ENCODE data around the gene SLC19A1.

Gene SLC19A1

DNA sequence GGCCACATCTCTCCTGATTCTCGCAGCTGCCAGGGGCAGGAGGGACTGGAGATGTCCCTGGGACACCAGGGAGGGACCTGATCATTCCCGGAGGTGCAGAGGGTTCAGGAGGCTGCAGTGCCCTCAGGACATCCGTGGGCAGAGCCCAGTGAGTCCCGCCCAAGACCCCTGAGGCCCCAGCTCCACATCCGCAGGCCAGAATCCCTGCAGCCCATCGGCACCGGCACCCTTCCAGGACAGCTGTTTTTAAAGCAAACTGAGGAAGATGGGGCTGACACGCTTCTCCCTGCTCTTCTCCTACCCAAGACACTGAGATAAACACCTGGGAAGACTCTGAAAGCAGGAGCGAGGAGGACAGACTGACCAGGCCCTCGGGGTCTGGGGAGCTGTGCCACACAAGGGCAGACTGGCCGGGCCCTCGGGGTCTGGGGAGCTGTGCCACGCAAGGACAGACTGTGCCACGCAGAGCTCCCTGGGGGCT lies 25.5 kb downstream of the SLC19A1 start:
- DNase-seq = no peak

DNA sequence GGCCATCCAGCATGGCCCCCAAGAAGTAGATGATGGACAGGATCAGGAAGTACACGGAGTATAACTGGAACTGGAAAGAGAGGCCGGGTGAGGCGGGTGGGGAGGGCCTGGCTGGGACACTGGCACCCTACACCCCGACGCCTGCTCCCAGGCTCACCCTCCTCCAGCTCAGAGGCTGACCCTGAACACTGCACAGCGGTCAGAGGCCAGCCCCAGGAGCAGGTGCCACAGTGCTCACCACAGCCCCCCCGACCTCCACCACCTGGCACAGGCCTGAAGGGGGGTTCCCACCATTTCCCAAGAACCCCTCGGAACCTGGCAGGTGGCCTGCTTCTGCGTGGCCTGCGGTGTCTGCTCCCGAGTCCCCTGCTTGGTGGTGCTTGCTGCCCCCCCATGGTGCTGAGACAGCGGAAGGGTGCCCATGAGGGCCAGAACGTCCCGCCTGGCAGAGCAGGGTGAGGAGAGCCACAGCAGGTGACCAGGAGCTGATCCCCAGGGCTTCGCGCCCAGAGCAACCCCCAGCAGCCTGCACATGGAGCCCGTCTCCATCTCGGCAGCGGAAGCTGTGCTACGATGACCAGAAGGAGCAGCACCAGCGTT lies 26.1 kb downstream of the SLC19A1 start:
- no peak for DNase-seq

DNA sequence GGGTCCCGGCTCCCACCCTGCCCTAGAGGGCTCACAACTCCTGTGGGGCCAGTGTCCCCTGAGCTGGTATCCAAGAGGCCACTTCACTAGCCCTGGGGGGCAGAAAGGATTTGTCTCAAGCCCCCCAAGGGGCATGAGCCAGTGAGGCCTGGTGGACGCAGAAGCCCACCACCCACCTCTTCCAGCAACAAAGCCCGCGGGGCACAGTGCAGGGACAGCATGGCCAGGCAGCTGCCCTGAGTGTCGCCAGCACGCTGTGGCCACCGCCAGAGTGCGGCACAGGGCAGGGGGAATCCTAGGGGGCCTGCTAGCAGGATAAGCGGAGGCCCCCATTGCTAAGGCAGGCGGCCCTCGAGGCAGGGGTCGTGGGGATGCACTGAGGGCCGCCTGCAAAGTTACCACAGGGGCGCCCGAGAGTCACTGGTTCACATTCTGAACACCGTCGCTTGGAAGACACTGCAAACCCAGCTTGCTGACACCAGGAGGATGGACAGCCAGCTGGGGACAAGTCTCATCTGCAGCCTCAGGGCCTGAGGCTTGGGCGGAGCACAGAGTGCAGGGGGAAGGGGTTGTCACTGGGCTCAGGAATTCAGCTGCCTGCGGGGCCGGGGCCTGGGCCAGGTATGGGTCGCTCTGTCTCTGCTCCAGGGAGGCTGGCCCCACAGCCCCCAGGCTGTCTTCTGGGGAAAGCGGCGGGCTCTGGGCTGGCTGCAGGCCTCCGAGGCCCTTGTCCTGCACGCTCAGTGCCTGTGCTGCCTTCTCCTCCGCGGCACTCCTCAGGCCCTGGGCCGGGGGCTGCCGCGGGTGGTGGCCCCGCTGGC lies 26.8 kb downstream of the SLC19A1 start:
- DNase-seq = no peak

DNA sequence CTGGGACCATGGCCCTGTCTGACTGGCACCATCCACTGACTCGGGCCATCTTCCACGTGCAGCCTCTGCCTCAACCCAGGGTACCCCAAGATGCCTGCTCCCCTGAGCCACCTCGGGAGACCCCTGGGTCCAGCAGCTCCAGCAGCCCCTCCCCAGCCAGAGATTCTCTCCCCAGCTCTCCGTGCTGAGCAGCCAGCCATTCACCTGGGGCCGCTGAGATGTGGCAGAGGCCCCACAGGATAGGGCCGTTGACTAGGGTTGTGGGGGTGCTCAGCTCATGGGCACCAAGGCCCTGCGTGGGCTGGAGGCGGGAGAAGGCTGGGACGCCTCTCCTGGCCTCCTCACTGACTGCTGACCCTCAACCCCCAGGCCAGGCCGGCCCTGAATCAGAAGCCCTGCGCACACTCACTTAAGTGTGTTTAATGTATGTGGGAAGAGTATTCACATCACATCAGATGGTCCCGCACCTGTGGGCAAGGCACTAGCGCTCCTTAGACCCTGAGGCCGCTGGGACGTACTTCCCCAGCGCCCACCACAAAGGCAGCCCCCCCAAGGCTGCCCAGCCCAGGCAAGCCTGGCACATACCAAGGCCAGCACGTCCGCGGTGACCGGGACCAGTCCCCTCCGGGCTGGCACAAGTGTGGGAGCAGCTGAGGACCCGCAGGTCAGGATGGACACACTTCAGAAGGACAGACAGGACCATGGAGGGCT lies 27.8 kb downstream of the SLC19A1 start:
- DNase-seq = no peak

DNA sequence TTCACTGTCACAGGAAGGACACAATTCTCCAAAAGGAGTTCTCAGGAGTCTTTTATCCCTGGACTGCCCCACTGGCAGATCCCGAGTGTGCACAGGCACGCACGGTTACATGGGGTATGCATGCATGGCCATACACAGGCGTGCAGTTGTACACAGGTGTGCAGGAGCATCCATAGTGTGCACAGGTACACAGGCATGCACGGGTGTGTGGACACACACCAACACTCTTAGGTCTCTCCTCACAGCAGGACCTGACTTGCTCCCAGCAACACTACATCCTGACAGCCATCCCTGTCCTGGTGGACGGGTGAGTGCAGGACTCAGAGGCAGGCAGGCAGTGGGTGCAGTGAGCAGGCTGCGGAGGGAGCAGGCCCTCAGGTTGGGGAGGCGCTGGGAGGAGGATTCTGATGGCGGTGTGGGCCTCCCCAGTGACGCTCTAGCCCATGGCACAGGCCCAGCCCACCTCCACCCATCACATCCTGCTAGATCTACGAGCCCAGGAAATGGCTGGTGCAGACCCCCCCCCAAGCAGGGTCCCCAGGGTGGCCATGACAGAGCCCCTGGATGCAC lies 28.4 kb downstream of the SLC19A1 start:
- DNase-seq = no peak

DNA sequence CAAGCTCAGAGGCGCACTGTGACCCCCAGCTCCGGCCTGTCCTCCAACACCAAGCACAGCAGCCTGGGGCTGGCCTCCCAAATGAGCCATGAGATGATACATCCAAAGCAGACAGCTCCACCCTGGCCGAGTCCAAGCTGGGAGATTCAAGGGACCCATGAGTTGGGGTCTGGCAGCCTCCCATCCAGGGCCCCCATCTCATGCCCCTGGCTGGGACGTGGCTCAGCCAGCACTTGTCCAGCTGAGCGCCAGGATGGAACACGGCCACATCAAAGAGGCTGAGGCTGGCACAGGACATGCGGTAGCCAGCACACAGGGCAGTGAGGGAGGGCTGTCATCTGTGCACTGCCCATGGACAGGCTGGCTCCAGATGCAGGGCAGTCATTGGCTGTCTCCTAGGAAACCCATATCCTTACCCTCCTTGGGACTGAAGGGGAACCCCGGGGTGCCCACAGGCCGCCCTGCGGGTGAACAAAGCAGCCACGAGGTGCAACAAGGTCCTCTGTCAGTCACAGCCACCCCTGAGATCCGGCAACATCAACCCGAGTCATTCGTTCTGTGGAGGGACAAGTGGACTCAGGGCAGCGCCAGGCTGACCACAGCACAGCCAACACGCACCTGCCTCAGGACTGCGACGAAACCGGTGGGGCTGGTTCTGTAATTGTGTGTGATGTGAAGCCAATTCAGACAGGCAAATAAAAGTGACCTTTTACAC lies 29.1 kb downstream of the SLC19A1 start:
- no peak for DNase-seq

DNA sequence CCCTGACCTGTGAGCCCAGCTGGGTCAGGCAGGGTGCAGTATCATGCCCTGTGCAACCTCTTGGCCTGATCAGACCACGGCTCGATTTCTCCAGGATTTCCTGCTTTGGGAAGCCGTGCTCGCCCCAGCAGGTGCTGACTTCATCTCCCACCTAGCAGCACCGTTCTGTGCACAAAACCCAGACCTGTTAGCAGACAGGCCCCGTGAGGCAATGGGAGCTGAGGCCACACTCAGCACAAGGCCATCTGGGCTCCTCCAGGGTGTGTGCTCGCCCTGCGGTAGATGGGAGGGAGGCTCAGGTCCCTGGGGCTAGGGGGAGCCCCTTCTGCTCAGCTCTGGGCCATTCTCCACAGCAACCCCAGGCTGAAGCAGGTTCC lies 29.6 kb downstream of the SLC19A1 start:
- DNase-seq = no peak

DNA sequence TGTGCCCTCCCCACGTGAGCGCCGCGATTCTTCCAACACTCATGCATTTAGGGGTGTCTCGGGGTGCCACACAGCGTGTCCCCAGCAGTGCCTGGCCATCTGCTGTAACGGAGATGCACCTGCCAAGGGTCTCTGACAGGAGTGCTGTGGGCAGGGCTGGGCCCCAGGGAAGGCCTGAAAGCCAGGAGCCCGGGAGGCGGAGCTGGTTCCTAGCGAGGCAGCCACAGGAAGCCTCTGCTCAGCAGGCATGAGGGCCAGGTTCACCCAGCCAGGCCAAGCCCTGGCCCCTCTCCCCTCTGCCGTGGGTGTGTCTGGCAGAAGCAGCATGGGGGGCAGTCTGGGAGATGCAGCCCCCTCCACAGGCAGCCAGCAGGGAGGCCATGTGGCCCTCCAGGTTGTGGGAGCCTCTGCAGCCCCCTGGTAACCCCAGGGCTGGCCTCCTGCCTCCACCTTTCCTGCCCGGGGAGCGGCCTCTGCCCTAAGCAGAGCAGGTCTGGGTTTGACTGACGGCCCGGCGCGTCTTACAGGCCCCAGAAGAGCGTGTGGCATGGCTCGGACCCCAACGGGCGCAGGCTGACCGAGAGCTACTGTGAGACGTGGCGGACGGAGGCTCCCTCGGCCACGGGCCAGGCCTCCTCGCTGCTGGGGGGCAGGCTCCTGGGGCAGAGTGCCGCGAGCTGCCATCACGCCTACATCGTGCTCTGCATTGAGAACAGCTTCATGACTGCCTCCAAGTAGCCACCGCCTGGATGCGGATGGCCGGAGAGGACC lies 30.4 kb downstream of the SLC19A1 start:
- DNase-seq = no peak

DNA sequence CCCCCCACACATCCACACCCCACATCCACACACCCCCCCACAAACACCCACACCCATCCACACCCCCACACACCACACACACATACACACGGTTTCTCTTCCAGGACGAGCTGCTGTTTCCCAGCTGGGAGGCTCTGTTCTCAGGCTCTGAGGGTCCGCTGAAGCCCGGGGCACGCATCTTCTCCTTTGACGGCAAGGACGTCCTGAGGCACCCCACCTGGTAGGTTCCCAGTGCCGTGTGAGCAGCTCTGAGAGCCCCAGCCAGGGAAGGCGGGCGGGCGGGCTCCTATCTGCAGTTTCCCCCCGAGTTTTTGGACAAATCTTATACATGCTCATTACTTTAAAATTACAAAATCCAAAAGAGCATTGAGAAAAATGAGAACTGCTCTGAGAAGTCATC lies 31.2 kb downstream of the SLC19A1 start:
- DNase-seq = no peak

DNA sequence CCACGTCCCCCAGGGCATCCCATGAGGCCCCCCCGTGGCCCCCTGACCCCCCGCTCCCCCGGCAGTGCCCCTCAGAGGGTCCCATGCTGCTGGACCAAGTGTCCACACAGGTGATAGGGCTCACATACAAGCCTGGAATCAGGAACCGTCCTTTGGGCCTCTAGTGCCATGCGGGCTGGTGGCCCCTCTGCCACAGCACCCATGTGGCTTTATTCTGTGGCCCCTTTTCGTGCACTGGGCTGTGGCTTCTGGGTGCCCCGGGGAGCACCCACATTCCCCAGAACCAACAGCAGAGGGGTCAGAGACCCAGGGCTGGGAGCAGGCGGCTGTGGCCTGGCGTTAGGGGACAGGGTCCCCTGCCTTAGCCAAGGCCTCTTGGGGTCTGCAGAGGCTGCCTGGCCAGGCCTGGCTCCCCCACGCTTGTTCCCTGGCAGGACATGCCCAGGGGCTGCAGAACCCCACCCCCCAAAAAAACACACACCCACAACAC lies 31.7 kb downstream of the SLC19A1 start:
- no peak for DNase-seq

DNA sequence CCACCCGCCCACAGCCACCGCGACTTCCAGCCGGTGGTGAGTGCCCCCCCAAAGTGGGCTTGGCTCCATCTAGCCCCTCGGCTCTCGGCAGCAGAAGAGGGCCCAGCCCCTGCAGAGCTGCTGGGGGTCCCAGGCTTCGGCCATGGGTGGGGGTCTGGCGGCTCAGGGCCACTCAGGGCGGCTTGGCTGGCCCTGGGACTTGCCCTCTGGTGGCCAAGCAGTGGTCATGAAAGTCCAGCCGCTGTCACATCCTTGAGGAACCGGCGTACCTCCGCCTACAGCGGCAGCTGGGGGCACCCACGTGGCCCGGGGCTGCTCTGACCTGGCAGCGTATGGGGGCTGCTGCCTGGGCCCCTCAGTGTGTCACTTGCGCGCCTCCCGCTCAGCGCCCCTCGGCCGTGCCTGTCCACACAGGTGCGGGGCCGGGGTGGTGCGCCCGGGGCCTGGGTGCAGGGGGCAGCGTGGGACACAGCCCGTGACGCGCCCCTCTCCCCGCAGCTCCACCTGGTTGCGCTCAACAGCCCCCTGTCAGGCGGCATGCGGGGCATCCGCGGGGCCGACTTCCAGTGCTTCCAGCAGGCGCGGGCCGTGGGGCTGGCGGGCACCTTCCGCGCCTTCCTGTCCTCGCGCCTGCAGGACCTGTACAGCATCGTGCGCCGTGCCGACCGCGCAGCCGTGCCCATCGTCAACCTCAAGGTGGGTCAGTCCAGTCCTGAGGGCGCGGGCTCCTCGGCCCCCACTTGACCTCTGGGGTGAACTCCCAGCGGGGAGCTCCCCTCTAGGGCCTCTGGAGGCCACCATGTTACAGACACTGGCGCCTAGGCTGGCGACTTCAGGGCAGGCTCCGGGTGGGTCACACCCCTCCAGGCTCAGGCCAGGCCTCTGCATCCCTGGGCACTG lies 32.4 kb downstream of the SLC19A1 start:
- DNase-seq = no peak

DNA sequence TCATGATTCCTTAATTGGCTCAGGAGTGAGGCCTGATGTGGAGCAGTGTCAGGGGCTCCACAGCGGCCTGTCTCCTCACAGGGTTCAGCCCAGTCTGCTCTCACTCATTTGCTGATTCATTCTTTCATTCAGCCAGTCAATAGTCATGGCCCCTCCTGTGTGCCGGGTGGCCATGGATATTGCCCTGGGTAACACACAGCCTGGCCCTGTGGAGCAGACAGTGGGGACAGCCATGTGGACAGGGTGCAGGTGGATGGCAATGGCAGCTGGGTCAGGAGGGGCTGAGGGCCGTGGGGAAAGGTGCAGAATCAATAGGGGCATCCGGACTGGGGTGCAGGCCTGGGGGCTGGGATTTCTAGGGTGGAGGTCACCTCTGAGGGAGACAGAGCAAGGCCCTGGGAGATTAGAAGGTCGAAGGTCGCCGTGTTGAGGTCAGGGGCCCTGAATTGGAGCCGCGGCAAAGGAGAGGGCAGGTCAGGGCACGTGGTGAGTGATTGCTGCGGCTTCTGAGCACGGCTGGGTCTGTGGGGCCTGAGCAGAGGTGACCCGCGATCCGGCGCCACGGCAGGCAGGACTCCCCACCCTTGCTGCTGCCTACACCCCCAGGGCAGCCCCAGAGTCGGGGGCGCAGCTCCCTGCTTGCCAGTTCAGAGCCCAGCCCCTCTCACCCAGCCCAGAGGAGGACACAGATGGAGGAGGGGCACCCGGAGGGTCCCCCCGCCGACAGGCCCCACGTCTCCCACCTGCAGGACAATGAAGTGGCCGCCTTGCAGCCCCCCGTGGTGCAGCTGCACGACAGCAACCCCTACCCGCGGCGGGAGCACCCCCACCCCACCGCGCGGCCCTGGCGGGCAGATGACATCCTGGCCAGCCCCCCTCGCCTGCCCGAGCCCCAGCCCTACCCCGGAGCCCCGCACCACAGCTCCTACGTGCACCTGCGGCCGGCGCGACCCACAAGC lies 33.4 kb downstream of the SLC19A1 start:
- DNase-seq = no peak

DNA sequence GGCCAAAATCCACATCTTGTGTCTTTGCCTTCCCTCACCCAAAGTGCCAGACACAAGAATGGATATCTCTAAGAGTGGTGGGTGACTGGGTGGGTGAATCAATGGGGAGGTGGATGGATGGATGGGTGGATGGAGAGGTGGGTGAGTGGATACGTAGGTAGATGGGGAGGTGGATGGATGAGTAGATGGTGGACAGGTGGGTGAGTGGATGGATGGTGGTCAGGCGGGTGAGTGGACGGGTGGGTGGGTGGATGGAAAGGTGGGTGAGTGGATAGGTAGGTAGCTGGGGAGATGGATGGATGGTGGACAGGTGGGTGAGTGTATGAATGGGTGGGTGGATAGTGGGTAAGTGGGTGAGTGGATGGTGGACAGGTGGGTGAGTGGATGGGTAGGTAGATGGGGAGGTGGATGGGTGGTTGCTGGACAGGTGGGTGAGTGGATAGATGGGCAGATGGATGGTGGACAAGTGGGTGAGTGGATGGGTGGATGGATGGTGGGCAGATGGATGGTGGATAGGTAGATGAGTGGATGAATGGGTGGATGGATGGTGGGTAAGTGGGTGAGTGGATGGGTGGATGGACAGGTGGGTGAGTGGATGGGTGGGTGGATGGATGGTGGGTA lies 34.2 kb downstream of the SLC19A1 start:
- DNase-seq = no peak

DNA sequence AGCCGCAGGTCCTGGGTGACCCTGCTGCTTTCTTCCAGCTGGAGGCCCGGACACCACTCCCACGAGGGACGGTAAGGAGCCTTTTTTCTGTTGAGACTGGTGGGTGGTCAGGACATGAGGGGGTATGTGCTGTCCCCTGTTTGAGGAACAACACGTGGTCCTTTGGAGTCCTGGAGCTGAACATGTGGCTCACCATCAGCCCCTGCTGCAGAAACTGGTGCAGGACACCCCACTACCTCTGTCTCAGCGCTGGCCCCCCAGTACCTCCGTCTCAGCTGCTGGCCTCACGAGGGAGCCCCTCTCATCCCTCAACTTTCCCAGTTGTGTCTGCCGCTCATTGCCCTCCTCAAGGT lies 34.7 kb downstream of the SLC19A1 start:
- no peak for DNase-seq

DNA sequence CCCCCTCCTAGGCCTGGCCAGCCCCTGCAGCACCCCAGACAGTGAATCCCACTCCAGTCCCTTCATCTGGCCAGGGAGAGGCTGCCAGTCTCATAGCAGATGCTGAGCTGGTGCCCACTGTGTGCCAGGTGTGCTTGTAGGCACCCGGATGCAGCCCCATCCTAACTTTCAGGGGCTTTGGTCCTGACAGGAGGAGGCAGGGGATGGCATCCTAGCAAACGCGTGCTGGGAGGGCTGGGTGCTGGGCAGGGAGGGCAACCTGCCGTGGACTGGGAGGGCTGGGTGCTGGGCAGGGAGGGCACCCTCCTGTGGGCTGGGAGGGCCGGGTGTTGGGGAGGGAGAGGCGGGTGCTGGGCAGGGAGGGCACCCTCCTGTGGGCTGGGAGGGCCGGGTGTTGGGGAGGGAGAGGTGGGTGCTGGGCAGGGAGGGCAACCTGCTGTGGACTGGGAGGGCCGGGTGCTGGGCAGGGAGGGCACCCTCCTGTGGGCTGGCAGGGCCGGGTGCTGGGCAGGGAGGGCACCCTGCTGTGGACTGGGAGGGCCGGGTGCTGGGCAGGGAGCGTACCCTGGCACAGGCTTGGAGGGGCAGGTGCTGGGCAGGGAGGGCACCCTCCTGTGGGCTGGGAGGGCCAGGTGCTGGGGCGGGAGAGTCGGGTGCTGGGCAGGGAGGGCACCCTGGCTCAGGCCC lies 35.3 kb downstream of the SLC19A1 start:
- DNase-seq = no peak

DNA sequence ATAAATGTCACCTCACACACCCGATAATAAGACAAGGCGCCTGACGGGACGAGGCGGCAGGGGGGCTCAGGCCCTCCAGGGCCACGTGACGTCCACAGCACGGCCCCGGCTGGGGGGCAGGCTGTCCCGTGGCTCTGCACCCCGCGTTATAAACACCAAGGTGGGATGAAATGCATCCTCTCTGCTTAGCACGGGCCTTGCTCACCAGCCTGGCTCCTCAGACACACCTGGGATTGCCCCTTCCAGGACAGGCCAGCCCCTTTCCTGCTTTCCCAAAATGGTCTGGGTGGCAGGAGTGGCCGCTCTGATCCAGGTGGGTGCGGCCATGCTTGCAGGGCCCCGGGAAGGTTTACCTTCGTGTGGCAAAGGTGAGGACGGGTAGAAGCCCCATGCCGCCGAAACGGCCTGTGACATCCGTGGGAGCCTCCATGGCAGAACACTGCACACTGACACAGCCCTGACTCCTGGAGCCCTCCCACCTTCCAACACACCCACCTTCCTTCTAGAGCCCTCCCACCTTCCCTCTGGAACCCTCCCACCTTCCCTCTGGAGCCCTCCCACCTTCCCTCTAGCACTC lies 35.9 kb downstream of the SLC19A1 start:
- DNase-seq = no peak

DNA sequence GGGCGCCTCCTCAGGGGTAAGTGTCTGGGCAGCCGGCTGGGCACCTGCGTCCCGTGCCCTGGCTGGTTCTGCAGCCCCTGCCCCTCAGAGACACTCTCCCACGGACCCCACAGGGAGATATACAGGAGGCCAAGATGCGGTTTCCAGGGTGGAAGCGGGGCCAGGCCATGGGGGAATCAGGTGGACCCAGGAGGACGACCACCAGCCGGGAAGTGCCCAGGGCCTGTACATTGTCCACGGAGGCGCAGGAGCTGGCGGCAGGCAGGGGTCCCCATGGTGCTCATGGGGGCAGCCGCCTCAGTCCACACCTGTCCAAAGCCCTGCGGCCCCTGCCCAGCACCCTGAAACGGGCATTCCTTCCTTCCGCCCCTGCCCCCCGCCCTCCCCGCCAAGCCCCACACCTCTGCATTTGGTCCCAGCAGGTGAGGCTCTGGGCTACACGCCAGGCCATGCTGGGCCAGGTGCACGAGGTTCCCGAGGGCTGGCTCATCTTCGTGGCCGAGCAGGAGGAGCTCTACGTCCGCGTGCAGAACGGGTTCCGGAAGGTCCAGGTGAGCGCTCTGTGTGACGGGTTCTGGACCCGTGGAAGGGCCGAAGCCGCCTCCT lies 36.7 kb downstream of the SLC19A1 start:
- DNase-seq = no peak

Measured in fibroblast of skin of scalp (primary cell).